NT2/D1 (cell line): ENCODE results near the gene TRIP4.
"Not testable (repeated sequence)": the region's sequence is repeated elsewhere in the genome, so short reads cannot be mapped to it uniquely, and the experiment has no call there.

Experiments used
- DNase-seq: peaks from one replicate; pipeline ENCODE4 v3.0.0-alpha.2; 2011; ENCODE audit warnings: low read depth, low spot score
- H3K27me3 ChIP-seq: 2 replicates; pipeline ENCODE4 v1.6.0; 2011; ENCODE audit warnings: mild to moderate bottlenecking; ENCODE audit not compliant: insufficient read length, insufficient read depth
- H3K36me3 ChIP-seq: 2 replicates; pipeline ENCODE4 v1.6.1; 2011; ENCODE audit warnings: mild to moderate bottlenecking, low read length, mixed read lengths; ENCODE audit not compliant: insufficient read depth, insufficient read length
- H3K4me1 ChIP-seq: 2 replicates; pipeline ENCODE4 v1.5.1; 2011; ENCODE audit not compliant: insufficient read depth, insufficient read length
- H3K4me3 ChIP-seq: 2 replicates; pipeline ENCODE4 v1.5.1; 2011; ENCODE audit warnings: low read depth; ENCODE audit not compliant: insufficient read length
- H3K9ac ChIP-seq: 2 replicates; pipeline ENCODE4 v1.6.0; 2011; ENCODE audit warnings: low read depth; ENCODE audit not compliant: insufficient read length
- H3K9me3 ChIP-seq: 2 replicates; pipeline ENCODE4 v1.5.1; 2011; ENCODE audit warnings: mild to moderate bottlenecking, low read length; ENCODE audit not compliant: insufficient read depth
- SUZ12 ChIP-seq: IDR thresholded peaks from 2 replicates; pipeline ENCODE4 v1.6.1; 2011; ENCODE audit not compliant: insufficient read length, insufficient read depth; ENCODE audit errors: extremely low read depth
- YY1 ChIP-seq: IDR thresholded peaks from 2 replicates; pipeline ENCODE4 v1.6.1; 2011; ENCODE audit not compliant: insufficient read length, insufficient read depth
- ZNF274 ChIP-seq: IDR thresholded peaks from 2 replicates; pipeline ENCODE4 v1.6.1; 2011; ENCODE audit warnings: mild to moderate bottlenecking, low read depth, low read length

Gene TRIP4

GRCh38 chr15:64369078-64369607 lies 18.5 kb upstream of the TRIP4 start:
- no peak for TF ChIP-seq ZNF274
- TF ChIP-seq YY1 = no peak
- no peak for TF ChIP-seq SUZ12
- peaks cover 49% of the 10 kb centered on the region for H3K36me3 ChIP-seq

GRCh38 chr15:64371383-64371782 lies 16.3 kb upstream of the TRIP4 start:
- not testable (repeated sequence) for H3K4me3 ChIP-seq, H3K9ac ChIP-seq, DNase-seq, H3K27me3 ChIP-seq, H3K4me1 ChIP-seq, H3K9me3 ChIP-seq
- peaks cover 58% of the 10 kb centered on the region for H3K36me3 ChIP-seq

More at GRCh38 chr15:64369078-64369607, 18.5 kb upstream of the TRIP4 start:
- H3K4me1 ChIP-seq = no peaks in the 10 kb centered on the region
- no peaks in the 10 kb centered on the region for H3K9me3 ChIP-seq
- H3K27me3 ChIP-seq = no peaks in the 10 kb centered on the region
- H3K9ac ChIP-seq = no peak overlapping the region
- DNase-seq = no peak
- H3K4me3 ChIP-seq = no peak overlapping the region

GRCh38 chr15:64373360-64373759 lies 14.3 kb upstream of the TRIP4 start:
- no peaks in the 10 kb centered on the region for H3K27me3 ChIP-seq
- no peak for TF ChIP-seq ZNF274
- TF ChIP-seq YY1 = no peak
- no peak for TF ChIP-seq SUZ12
- no peaks in the 10 kb centered on the region for H3K9me3 ChIP-seq
- H3K9ac ChIP-seq = no peak overlapping the region
- DNase-seq = no peak
- no peaks in the 10 kb centered on the region for H3K4me1 ChIP-seq
- H3K36me3 ChIP-seq = peaks cover 61% of the 10 kb centered on the region
- H3K4me3 ChIP-seq = no peak overlapping the region

- Histone ChIP-seq H3K9me3 (no peaks in the 10 kb centered on the region), H3K27me3 (no peaks in the 10 kb centered on the region), H3K36me3 (peaks cover 42% of the 10 kb centered on the region), H3K9ac (peak overlapping the region; percentile 46), H3K4me3 (peak overlapping the region; percentile 9), H3K4me1 (peaks cover 2% of the 10 kb centered on the region)
- DNase-seq = no peak
- TF ChIP-seq ZNF274 (no peak), SUZ12 (no peak), YY1 (no peak)
Measured at GRCh38 chr15:64379216-64379960, 8.2 kb upstream of the TRIP4 start.

- not testable (repeated sequence) for H3K9me3 ChIP-seq, H3K4me1 ChIP-seq, H3K27me3 ChIP-seq, DNase-seq
- H3K4me3 ChIP-seq = peak overlapping the region; percentile 68
- H3K9ac ChIP-seq = peak overlapping the region; percentile 89
- H3K36me3 ChIP-seq = peaks cover 33% of the 10 kb centered on the region
Measured at GRCh38 chr15:64380130-64380870, 7.3 kb upstream of the TRIP4 start.

- DNase-seq = peak; percentile 92
- Histone ChIP-seq H3K4me3 (peak within 1 kb of the TSS; percentile 68), H3K4me1 (peaks cover 2% of the 10 kb centered on the region), H3K9ac (peak within 1 kb of the TSS; percentile 89), H3K27me3 (no peaks in the 10 kb centered on the region), H3K36me3 (peaks cover 25% of the 10 kb centered on the region), H3K9me3 (no peaks in the 10 kb centered on the region)
- TF ChIP-seq SUZ12 = no peak
- TF ChIP-seq ZNF274 = no peak
- TF ChIP-seq YY1 = no peak
Measured at GRCh38 chr15:64381000-64381751, 6.5 kb upstream of the TRIP4 start, which contains the start of gene PCLAF. Gene PCLAF (minus strand): TSS chr15:64381441. CDS start chr15:64381371, 70 bp downstream.

GRCh38 chr15:64383760-64384159 lies 3.9 kb upstream of the TRIP4 start:
- Histone ChIP-seq H3K36me3 (peaks cover 12% of the 10 kb centered on the region), H3K4me1 (peaks cover 2% of the 10 kb centered on the region), H3K27me3 (no peaks in the 10 kb centered on the region), H3K9me3 (no peaks in the 10 kb centered on the region), H3K4me3 (no peak overlapping the region), H3K9ac (no peak overlapping the region)
- no peak for DNase-seq
- TF ChIP-seq ZNF274 = no peak
- no peak for TF ChIP-seq SUZ12
- no peak for TF ChIP-seq YY1
